ENCODE measurements around the gene CSF3. TPM values are rescaled to one million over a fixed set of nuclear protein-coding genes. Genes with fewer than 3 reads are reported as not detected.

Gene CSF3
- total and polyA plus RNA-seq, 4 donors, result not detected

- WGBS, result 87% methylated on average over 6 of the region's 6 CpGs
- Histone ChIP-seq H3K27ac (ENCODE audit: low read depth in 1 of 2, low read length in 2 of 2) (no peak overlapping the region), H3K9me3 (ENCODE audit: control insufficient read depth in 4 of 4, low read length in 3 of 4) (no peaks in the 10 kb centered on the region), H3K27me3 (ENCODE audit: control insufficient read depth in 4 of 4, insufficient read depth in 4 of 4, low read length in 3 of 4) (no peaks in the 10 kb centered on the region), H3K36me3 (ENCODE audit: control insufficient read depth in 4 of 4, insufficient read depth in 3 of 4, low read depth in 1 of 4, low read length in 3 of 4) (no peaks in the 10 kb centered on the region), H3K9ac (ENCODE audit: low read depth in 1 of 2, low read length in 2 of 2) (no peak overlapping the region), H3K4me1 (ENCODE audit: control insufficient read depth in 4 of 4, insufficient read depth in 4 of 4, low read length in 3 of 4) (no peaks in the 10 kb centered on the region), H3K4me3 (ENCODE audit: low read depth in 1 of 3, low read length in 3 of 3) (no peak overlapping the region)
- TF ChIP-seq SP1 (IDR thresholded peaks at IDR 0.05) (no peak), ZBTB33 (IDR thresholded peaks at IDR 0.05) (no peak), FOXA2 (IDR thresholded peaks at IDR 0.05) (no peak), YY1 (IDR thresholded peaks at IDR 0.05) (no peak), JUND (IDR thresholded peaks at IDR 0.05) (no peak), NR2F2 (IDR thresholded peaks at IDR 0.05) (no peak)
- DNase-seq (ENCODE audit: low spot score), result no peak
Observed at GRCh38 chr17:39966771-39967170, 48.5 kb upstream of the CSF3 start.

GRCh38 chr17:39968761-39969160 lies 46.5 kb upstream of the CSF3 start:
- Histone ChIP-seq H3K9ac (ENCODE audit: low read depth in 1 of 2, low read length in 2 of 2) (no peak overlapping the region), H3K9me3 (ENCODE audit: control insufficient read depth in 4 of 4, low read length in 3 of 4) (no peaks in the 10 kb centered on the region), H3K27ac (ENCODE audit: low read depth in 1 of 2, low read length in 2 of 2) (no peak overlapping the region), H3K36me3 (ENCODE audit: control insufficient read depth in 4 of 4, insufficient read depth in 3 of 4, low read depth in 1 of 4, low read length in 3 of 4) (no peaks in the 10 kb centered on the region), H3K4me3 (ENCODE audit: low read depth in 1 of 3, low read length in 3 of 3) (no peak overlapping the region), H3K27me3 (ENCODE audit: control insufficient read depth in 4 of 4, insufficient read depth in 4 of 4, low read length in 3 of 4) (no peaks in the 10 kb centered on the region), H3K4me1 (ENCODE audit: control insufficient read depth in 4 of 4, insufficient read depth in 4 of 4, low read length in 3 of 4) (no peaks in the 10 kb centered on the region)
- WGBS, result 82% methylated on average over 2 of the region's 2 CpGs
- no peak for DNase-seq (ENCODE audit: low spot score)
- no peak for TF ChIP-seq FOXA2 (IDR thresholded peaks at IDR 0.05)
- TF ChIP-seq HNF4G (IDR thresholded peaks at IDR 0.05), result no peak
- no peak for TF ChIP-seq EGR1 (IDR thresholded peaks at IDR 0.05; ENCODE audit: low read depth in 2 of 2)
- TF ChIP-seq REST (IDR thresholded peaks at IDR 0.05), result no peak
- no peak for TF ChIP-seq JUND (IDR thresholded peaks at IDR 0.05)
- no peak for TF ChIP-seq FOXA1 (IDR thresholded peaks at IDR 0.05)
- TF ChIP-seq NR2F2 (IDR thresholded peaks at IDR 0.05), result no peak
- TF ChIP-seq SP1 (IDR thresholded peaks at IDR 0.05), result no peak
- no peak for TF ChIP-seq ZBTB33 (IDR thresholded peaks at IDR 0.05)
- no peak for TF ChIP-seq YY1 (IDR thresholded peaks at IDR 0.05)
- TF ChIP-seq CTCF (IDR thresholded peaks at IDR 0.05; ENCODE audit: low read depth, low read length, missing input control), result no peak
- no peak for TF ChIP-seq RXRA (IDR thresholded peaks at IDR 0.05)
- no peak for TF ChIP-seq HNF4A (conservative IDR thresholded peaks at IDR 0.05)
- TF ChIP-seq ATF3 (IDR thresholded peaks at IDR 0.05), result no peak
- TF ChIP-seq TAF1 (conservative IDR thresholded peaks at IDR 0.05), result no peak
- TF ChIP-seq GABPA (IDR thresholded peaks at IDR 0.05 in 1 of 2, conservative IDR thresholded peaks at IDR 0.05 in 1 of 2), result no peak

Measured in liver (tissue), 9 donors.